Neural cell (in vitro differentiated cells): ENCODE measurements around the gene HMX1. TPM values are rescaled to one million over a fixed set of nuclear protein-coding genes. Genes with fewer than 3 reads are reported as not detected.

Experiments
- H2AFZ ChIP-seq: fragments of 200-600, 300-800 bp; sonication (generic), shearing (Covaris generic); 2 replicates; pipeline ENCODE4 v1.6.0; 2014; ENCODE audit warnings: low read depth, mild to moderate bottlenecking, antibody characterized with exemption, low read length, moderate library complexity
- H3F3A ChIP-seq: fragments of 200-600 bp; shearing (Covaris generic); 2 replicates; pipeline ENCODE4 v1.6.1; 2016; ENCODE audit warnings: mild to moderate bottlenecking, moderate library complexity, mixed read lengths, antibody characterized with exemption, low read length; ENCODE audit not compliant: insufficient read depth, poor library complexity, severe bottlenecking
- H3K27ac ChIP-seq: fragments of 200-600, 300-800 bp; sonication (generic), shearing (Covaris generic); 2 replicates; pipeline ENCODE4 v1.5.1; 2014; ENCODE audit warnings: mild to moderate bottlenecking, low read length, moderate library complexity
- H3K27me3 ChIP-seq: fragments of 300-800, 200-600 bp; sonication (generic), shearing (Covaris generic); 2 replicates; pipeline ENCODE4 v1.6.0; 2014; ENCODE audit warnings: mild to moderate bottlenecking, low read depth, low read length, moderate library complexity; ENCODE audit not compliant: insufficient read depth
- H3K36me3 ChIP-seq: fragments of 300-800, 200-600 bp; sonication (generic), shearing (Covaris generic); 2 replicates; pipeline ENCODE4 v1.5.1; 2014; ENCODE audit warnings: mild to moderate bottlenecking, antibody characterized with exemption, low read length, moderate library complexity; ENCODE audit not compliant: insufficient read depth
- H3K4me2 ChIP-seq: fragments of 300-800, 200-600 bp; sonication (generic), shearing (Covaris generic); 2 replicates; pipeline ENCODE4 v1.6.0; 2014; ENCODE audit warnings: mild to moderate bottlenecking, low read length
- H3K4me3 ChIP-seq: fragments of 300-800, 200-600 bp; sonication (generic), shearing (Covaris generic); 2 replicates; pipeline ENCODE4 v1.5.1; 2014; ENCODE audit warnings: mild to moderate bottlenecking, low read length, moderate library complexity
- H3K79me2 ChIP-seq: fragments of 200-600 bp; shearing (Covaris generic); replicated peaks from 2 replicates; pipeline ENCODE4 v1.6.0; 2014; ENCODE audit warnings: mild to moderate bottlenecking, low read length, moderate library complexity; ENCODE audit not compliant: insufficient read depth
- H3K9ac ChIP-seq: fragments of 300-800, 200-600 bp; sonication (generic), shearing (Covaris generic); 2 replicates; pipeline ENCODE4 v1.6.1; 2016; ENCODE audit warnings: mild to moderate bottlenecking, low read length, mixed read lengths
- H3K9me2 ChIP-seq: fragments of 200-600 bp; shearing (Covaris generic); 2 replicates; pipeline ENCODE4 v1.6.1; 2016; ENCODE audit warnings: mild to moderate bottlenecking, low read length, mixed read lengths; ENCODE audit not compliant: insufficient read depth
- H3K9me3 ChIP-seq: fragments of 200-600, 300-800 bp; sonication (generic), shearing (Covaris generic); 2 replicates; pipeline ENCODE4 v1.6.1; 2016; ENCODE audit warnings: mild to moderate bottlenecking, mixed run types, low read length, moderate library complexity, mixed read lengths
- H4K20me1 ChIP-seq: fragments of 200-600 bp; shearing (Covaris generic); 2 replicates; pipeline ENCODE4 v1.6.1; 2016; ENCODE audit warnings: mild to moderate bottlenecking, mixed run types; ENCODE audit not compliant: insufficient read depth
- CTCF ChIP-seq: fragments of 450-650 bp; IDR thresholded peaks from 2 replicates; pipeline ENCODE4 v1.5.1; 2014; ENCODE audit warnings: antibody characterized with exemption, mild to moderate bottlenecking, moderate library complexity; ENCODE audit not compliant: poor library complexity, severe bottlenecking
- EP300 ChIP-seq: fragments of 450-650 bp; conservative IDR thresholded peaks from 2 replicates; pipeline ENCODE4 v1.6.1; 2014; ENCODE audit warnings: antibody characterized with exemption, mild to moderate bottlenecking, moderate library complexity; ENCODE audit not compliant: poor library complexity, severe bottlenecking
- EZH2 ChIP-seq: fragments of 200-600, 300-800 bp; shearing (Covaris generic), sonication (generic); IDR thresholded peaks from 2 replicates; pipeline ENCODE4 v1.6.1; 2014; ENCODE audit warnings: antibody characterized with exemption, low read length, borderline replicate concordance, mild to moderate bottlenecking; ENCODE audit not compliant: insufficient read depth, poor library complexity, severe bottlenecking
- MXI1 ChIP-seq: fragments of 450-650 bp; conservative IDR thresholded peaks from 2 replicates; pipeline ENCODE4 v1.6.1; 2014; ENCODE audit warnings: antibody characterized with exemption, mild to moderate bottlenecking; ENCODE audit not compliant: poor library complexity, severe bottlenecking
- POLR2AphosphoS5 ChIP-seq: IDR thresholded peaks from 2 replicates; pipeline ENCODE4 v1.6.1; 2012
- RAD21 ChIP-seq: fragments of 450-650 bp; conservative IDR thresholded peaks from 2 replicates; pipeline ENCODE4 v1.6.1; 2014; ENCODE audit warnings: antibody characterized with exemption, mild to moderate bottlenecking, moderate library complexity
- REST ChIP-seq: IDR thresholded peaks from 2 replicates; pipeline ENCODE4 v1.6.1; 2012; ENCODE audit warnings: borderline replicate concordance
- SMC3 ChIP-seq: fragments of 450-650 bp; conservative IDR thresholded peaks from 2 replicates; pipeline ENCODE4 v1.6.1; 2014; ENCODE audit warnings: antibody characterized with exemption, mild to moderate bottlenecking, moderate library complexity; ENCODE audit not compliant: poor library complexity
- TAF1 ChIP-seq: IDR thresholded peaks from 2 replicates; pipeline ENCODE4 v1.6.1; 2012; ENCODE audit warnings: low read depth
- polyA plus RNA-seq: library from polyadenylated mRNA; depleted of rRNA; stranded (reverse); fragments of >200 nt; gene quantifications from 2 replicates; pipeline ENCODE4 v1.2.3, GENCODE V29; 2014

Gene HMX1
- polyA plus RNA-seq, 1 donor from 2014 or later = 0.89 TPM

- Histone ChIP-seq H3K9me2 (no peaks in the 10 kb centered on the region), H3F3A (no peaks in the 10 kb centered on the region), H3K9me3 (no peaks in the 10 kb centered on the region), H3K4me3 (no peak overlapping the region), H3K9ac (no peak overlapping the region), H3K27ac (no peak overlapping the region), H3K36me3 (no peaks in the 10 kb centered on the region), H4K20me1 (no peaks in the 10 kb centered on the region), H2AFZ (no peak overlapping the region), H3K27me3 (peaks cover 26% of the 10 kb centered on the region), H3K4me2 (no peak overlapping the region), H3K79me2 (no peaks in the 10 kb centered on the region)
- no peak for TF ChIP-seq MXI1
- TF ChIP-seq POLR2AphosphoS5 = no peak
- TF ChIP-seq CTCF = no peak
- TF ChIP-seq TAF1 = no peak
- no peak for TF ChIP-seq RAD21
- no peak for TF ChIP-seq EP300
- no peak for TF ChIP-seq REST
- TF ChIP-seq SMC3 = no peak
- no peak for TF ChIP-seq EZH2
Observed at GRCh38 chr4:8850830-8851188, 20.8 kb downstream of the HMX1 start.

- Histone ChIP-seq H3K9me3 (no peaks in the 10 kb centered on the region), H3K4me2 (no peak overlapping the region), H3K9ac (no peak overlapping the region), H3K79me2 (no peaks in the 10 kb centered on the region), H3K27ac (no peak overlapping the region), H4K20me1 (no peaks in the 10 kb centered on the region), H2AFZ (no peak overlapping the region), H3K36me3 (no peaks in the 10 kb centered on the region), H3K4me3 (no peak overlapping the region), H3K27me3 (peaks cover 21% of the 10 kb centered on the region), H3K9me2 (no peaks in the 10 kb centered on the region), H3F3A (no peaks in the 10 kb centered on the region)
- TF ChIP-seq SMC3 (no peak), MXI1 (no peak), POLR2AphosphoS5 (no peak), REST (no peak), EZH2 (no peak), EP300 (no peak)
Observed at GRCh38 chr4:8850074-8850829, 21.4 kb downstream of the HMX1 start.
